ENCODE results near the gene LDLRAP1.

LDLRAP1 gene

GRCh38 chr1:25610822-25611630, 67.6 kb downstream of the LDLRAP1 start:
- no peak for DNase-seq

DNA sequence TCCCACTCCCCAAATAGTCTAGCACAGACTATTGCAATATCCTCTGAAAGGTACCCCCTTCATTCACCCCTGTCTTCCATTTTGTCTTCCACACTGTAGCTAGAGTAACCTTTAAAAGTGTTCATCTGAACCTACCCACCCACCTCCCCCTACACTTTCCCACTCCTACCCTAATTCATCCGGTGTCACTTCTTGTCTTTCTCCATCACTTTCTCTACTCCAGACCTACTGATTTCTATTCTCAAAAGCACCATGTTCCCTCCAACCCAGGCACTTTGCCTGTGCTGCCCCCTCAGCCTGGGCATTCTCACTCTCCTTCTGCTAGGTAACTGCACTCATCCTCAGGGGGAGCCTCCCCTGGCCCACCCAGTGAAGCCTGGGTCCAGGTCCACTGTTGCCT, 68.4 kb downstream of the LDLRAP1 start:
- DNase-seq, result no peak

DNA sequence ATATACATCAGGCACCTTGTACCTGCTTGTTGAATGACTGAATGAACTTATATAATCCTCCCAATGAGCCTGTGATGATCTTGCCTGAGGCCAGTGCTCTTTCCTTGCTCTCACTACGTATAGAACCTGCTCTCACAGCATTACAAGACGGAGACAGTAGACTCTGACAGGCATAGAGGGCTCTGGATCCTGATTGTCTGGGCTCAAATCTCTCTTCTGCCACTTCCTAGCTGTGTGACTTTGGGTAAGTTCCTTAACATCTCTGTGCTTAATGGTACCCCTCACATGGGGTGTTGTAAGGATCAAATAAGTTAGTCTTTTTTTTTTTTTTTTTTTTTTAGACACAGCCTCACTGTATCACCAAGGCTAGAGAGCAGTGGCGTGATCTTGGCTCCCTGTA, 69.0 kb downstream of the LDLRAP1 start:
- DNase-seq, result no peak

DNA sequence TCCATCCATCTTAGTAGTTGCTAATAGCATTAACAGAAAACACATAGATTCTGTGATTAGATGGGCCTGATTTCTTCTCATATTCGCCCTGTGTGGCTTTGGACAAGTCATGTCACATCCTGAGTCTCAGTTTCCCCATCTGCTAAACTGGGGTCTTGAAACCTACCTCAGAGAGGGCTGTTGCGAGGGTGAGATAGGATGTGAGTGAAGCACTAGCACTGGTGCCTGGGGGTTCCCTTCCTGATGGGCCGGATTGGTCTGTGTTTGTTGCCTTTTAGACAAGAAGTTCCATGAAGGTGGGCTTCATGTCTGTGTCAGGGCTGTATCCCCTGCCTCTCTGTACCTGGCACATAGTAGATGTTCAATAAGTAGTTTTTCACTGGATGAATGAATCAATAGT, 69.7 kb downstream of the LDLRAP1 start:
- DNase-seq, result no peak

DNA sequence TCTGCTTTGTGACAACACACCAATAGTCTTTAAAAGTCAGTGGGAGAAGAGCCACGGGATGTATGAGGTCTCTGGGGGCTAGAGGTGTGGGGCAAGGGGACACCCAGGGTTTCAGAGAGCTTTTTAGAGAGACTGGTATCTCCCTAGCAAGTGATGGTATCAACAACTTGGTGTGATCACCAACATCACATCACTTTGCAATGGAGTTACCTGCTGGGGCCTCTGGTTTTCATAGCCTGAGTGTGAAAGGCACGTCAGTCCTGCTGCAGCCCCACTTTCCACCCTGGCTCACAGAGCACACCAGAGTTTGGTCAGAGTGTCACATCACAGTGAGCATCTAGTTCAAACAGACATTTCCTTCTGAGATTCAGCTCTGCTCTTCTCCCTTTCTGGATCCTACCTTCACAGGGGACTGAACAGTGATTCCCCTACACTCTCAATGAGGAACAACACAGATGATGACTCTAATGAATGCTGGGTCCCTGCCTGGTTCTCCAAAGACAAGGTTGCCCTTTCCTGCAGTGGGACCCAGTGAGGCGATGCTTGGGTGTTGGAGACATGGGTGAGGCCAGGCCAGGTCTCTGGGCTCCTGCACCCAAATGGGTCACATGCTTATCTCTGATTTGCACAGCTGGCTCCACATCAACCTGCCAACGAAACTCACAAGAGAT, 71.2 kb downstream of the LDLRAP1 start:
- no peak for DNase-seq

GRCh38 chr1:25615172-25615541, 71.8 kb downstream of the LDLRAP1 start:
- no peak for DNase-seq

DNA sequence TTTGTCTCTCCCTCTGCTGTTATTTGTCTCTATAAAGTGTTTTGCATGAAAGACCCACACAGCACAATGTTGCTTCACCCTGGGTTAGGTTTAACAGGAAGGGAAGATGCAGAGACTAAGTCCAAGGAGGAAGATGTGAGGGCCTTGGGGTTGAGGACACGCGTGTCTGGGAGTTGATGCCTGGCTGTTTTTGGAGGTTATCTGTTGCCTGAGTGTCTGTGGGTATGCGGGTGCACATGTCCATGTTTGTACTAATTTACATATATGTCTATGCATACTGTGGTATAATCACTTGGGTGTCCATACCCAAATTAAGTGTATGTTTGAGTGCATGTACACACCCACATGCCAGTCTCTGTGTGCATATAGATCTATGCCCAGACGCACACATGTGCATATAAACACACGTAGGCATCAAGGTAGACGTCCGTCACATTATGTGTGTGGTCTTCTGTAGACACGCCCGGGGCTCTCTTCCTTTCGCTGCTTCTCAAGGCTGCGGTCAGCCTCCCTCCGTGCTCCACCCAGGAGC, 72.2 kb downstream of the LDLRAP1 start:
- DNase-seq, result no peak

- DNase-seq, result peak; percentile 84
Observed at GRCh38 chr1:25616095-25616986, 72.9 kb downstream of the LDLRAP1 start, which contains the start of gene MAN1C1. Gene MAN1C1 (plus strand): TSS chr1:25616791. CDS start chr1:25617798, 1,007 bp downstream.

DNA sequence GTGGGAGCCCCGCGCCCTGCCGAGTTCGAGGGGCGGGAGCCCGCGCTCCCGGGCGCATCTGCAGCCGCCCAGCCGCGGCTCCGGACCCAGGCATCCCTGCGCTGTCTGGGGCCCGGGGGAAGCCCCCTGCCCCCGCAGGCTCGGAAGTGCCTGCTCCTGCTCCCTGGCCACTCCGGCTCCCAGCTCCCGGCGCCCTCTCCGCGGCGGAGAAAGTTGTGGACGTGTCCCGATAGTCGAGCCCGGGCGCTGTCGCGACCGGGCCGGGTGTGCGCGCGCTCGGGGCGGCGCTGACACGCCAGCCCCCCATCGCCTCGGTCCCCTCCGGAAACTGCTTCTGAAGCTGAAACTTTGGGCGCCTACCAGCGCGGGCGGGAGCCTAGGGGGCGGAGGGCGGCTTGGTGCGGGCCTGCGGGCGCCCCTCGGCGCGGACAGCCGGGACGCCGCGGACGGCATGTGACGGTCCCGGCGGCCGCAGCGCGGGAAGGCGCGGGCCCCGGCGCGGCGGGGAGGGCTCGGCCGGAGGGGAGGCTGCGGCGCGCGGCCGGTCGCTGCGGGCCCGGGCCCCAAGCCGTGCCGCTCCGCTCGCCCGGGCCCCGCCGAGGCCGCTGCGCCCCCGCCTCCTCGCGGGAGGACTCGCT, 73.7 kb downstream of the LDLRAP1 start:
- no peak for DNase-seq

GRCh38 chr1:25617625-25618432, 74.4 kb downstream of the LDLRAP1 start:
- DNase-seq, result no peak

GRCh38 chr1:25618433-25618808, 75.0 kb downstream of the LDLRAP1 start:
- no peak for DNase-seq
